GM23248 (cell line): ENCODE results near the gene SNRNP70. TPM values are rescaled to one million over a fixed set of nuclear protein-coding genes. Genes with fewer than 3 reads are reported as not detected.

Source experiments
- DNase-seq: peaks from one replicate; pipeline ENCODE4 v3.0.0-alpha.2; 2015
- H2AFZ ChIP-seq: fragments of 200-600 bp; sonication (generic); 2 replicates; pipeline ENCODE4 v1.6.1; 2016; ENCODE audit warnings: antibody characterized with exemption
- H3F3A ChIP-seq: fragments of 200-600 bp; sonication (generic); 2 replicates; pipeline ENCODE4 v1.6.1; 2016; ENCODE audit warnings: mild to moderate bottlenecking, antibody characterized with exemption, mixed run types; ENCODE audit not compliant: insufficient read depth
- H3K27ac ChIP-seq: fragments of 200-600 bp; sonication (generic); 2 replicates; pipeline ENCODE4 v1.5.1; 2016; ENCODE audit warnings: mild to moderate bottlenecking
- H3K27me3 ChIP-seq: fragments of 200-600 bp; sonication (generic); replicated peaks from 2 replicates; pipeline ENCODE4 v1.6.1; 2016; ENCODE audit warnings: mild to moderate bottlenecking; ENCODE audit not compliant: insufficient read depth
- H3K36me3 ChIP-seq: fragments of 200-600 bp; sonication (generic); 2 replicates; pipeline ENCODE4 v1.6.1; 2016; ENCODE audit warnings: low read depth, mild to moderate bottlenecking
- H3K4me1 ChIP-seq: fragments of 200-600 bp; sonication (generic); 2 replicates; pipeline ENCODE4 v1.6.1; 2016; ENCODE audit warnings: mild to moderate bottlenecking; ENCODE audit not compliant: insufficient read depth
- H3K4me2 ChIP-seq: fragments of 200-600 bp; sonication (generic); one replicate; pipeline ENCODE4 v1.6.1; 2016; ENCODE audit warnings: mild to moderate bottlenecking; ENCODE audit not compliant: unreplicated experiment
- H3K4me3 ChIP-seq: fragments of 200-600 bp; sonication (generic); 2 replicates; pipeline ENCODE4 v1.5.1; 2016; ENCODE audit warnings: mild to moderate bottlenecking
- H3K79me2 ChIP-seq: fragments of 200-600 bp; sonication (generic); 2 replicates; pipeline ENCODE4 v1.6.1; 2016; ENCODE audit warnings: mild to moderate bottlenecking; ENCODE audit not compliant: insufficient read depth
- H3K9ac ChIP-seq: fragments of 200-600 bp; sonication (generic); 2 replicates; pipeline ENCODE4 v1.6.1; 2016; ENCODE audit warnings: mild to moderate bottlenecking
- H3K9me2 ChIP-seq: fragments of 200-600 bp; sonication (generic); 2 replicates; pipeline ENCODE4 v1.6.1; 2016; ENCODE audit warnings: mixed run types, mild to moderate bottlenecking, moderate library complexity; ENCODE audit not compliant: insufficient read depth
- H3K9me3 ChIP-seq: fragments of 200-600 bp; sonication (generic); one replicate; pipeline ENCODE4 v1.6.1; 2017; ENCODE audit warnings: low read depth
- H4K20me1 ChIP-seq: fragments of 200-600 bp; sonication (generic); 2 replicates; pipeline ENCODE4 v1.6.0; 2016; ENCODE audit not compliant: insufficient read depth
- EZH2 ChIP-seq: fragments of 200-600 bp; sonication (generic); IDR thresholded peaks from 2 replicates; pipeline ENCODE4 v1.6.1; 2018; ENCODE audit warnings: antibody characterized with exemption, mild to moderate bottlenecking; ENCODE audit not compliant: insufficient read depth, poor library complexity, severe bottlenecking
- EZH2phosphoT487 ChIP-seq: fragments of 200-600 bp; sonication (generic); IDR thresholded peaks from 2 replicates; pipeline ENCODE4 v1.6.1; 2018; ENCODE audit warnings: antibody characterized with exemption, moderate library complexity, mild to moderate bottlenecking, low read depth; ENCODE audit not compliant: insufficient read depth
- WGBS, 2 experiments: methylation state at CpG; one replicate each; pipeline ENCODE4 v1.1.6; 2015 to 2017; ENCODE audit warnings: low lambda C conversion rate in 2 of 2, low coverage in 1 of 2; ENCODE audit errors: missing lambda C conversion rate in 2 of 2; 5-methylcytosine and 5-hydroxymethylcytosine counted together
- in situ Hi-C: fragments of 300-500 bp; cut with MboI; formaldehyde crosslinking; loops from 2 replicates; pipeline ENCODE4 v1.15.0; 2020
- polyA plus RNA-seq: library from polyadenylated mRNA; unstranded; fragments of >200 nt; fragmentation: Nextera tagmentation; extraction: Ambion mirVana; gene quantifications from 2 replicates; pipeline ENCODE4 v1.2.1, GENCODE V29; 2016
- total RNA-seq: library from RNA; depleted of rRNA; stranded (reverse); fragments of >200 nt; shearing (Covaris generic); gene quantifications from 2 replicates; pipeline ENCODE4 v1.2.3, GENCODE V29; 2014

The SNRNP70 gene
- total and polyA plus RNA-seq, 2 experiments from 2014 or later: 104 to 146 TPM

GRCh38 chr19:49064768-49065611 lies 20.3 kb upstream of the SNRNP70 start, which contains the start of gene NTF4:
TSS of gene NTF4 (minus strand) at chr19:49064818. CDS start at chr19:49061997, 2,821 bp downstream.
- DNase-seq: peak; percentile 50
- WGBS, 2 experiments: 12 to 13% methylated on average over 30 to 40 of the region's 53 CpGs
- Histone ChIP-seq H3K4me3 (peak within 1 kb of the TSS; percentile 57), H3K9me2 (no peaks in the 10 kb centered on the region), H3F3A (peaks cover 6% of the 10 kb centered on the region; the same call in 1 of the 2 replicates), H3K36me3 (no peaks in the 10 kb centered on the region), H3K27ac (no peak within 1 kb of the TSS), H3K4me1 (no peaks in the 10 kb centered on the region), H3K9me3 (no peaks in the 10 kb centered on the region), H3K79me2 (peaks cover 13% of the 10 kb centered on the region), H4K20me1 (no peaks in the 10 kb centered on the region), H3K4me2 (peak within 1 kb of the TSS; percentile 61), H2AFZ (no peak within 1 kb of the TSS), H3K9ac (no peak within 1 kb of the TSS), H3K27me3 (no peaks in the 10 kb centered on the region)
- in situ Hi-C loops: no loop called here
- TF ChIP-seq EZH2phosphoT487: no peak
- no peak for TF ChIP-seq EZH2

- H3K27me3 ChIP-seq: no peaks in the 10 kb centered on the region
- no peak for TF ChIP-seq EZH2
- no peak for TF ChIP-seq EZH2phosphoT487
- H3K4me2 ChIP-seq: no peak overlapping the region
- no peaks in the 10 kb centered on the region for H3K4me1 ChIP-seq
- H2AFZ ChIP-seq: no peak overlapping the region
- peaks cover 6% of the 10 kb centered on the region; the same call in 1 of the 2 replicates for H3F3A ChIP-seq
- H3K27ac ChIP-seq: no peak overlapping the region
- WGBS, 2 experiments: 70% methylated on average over 13 of the region's 13 CpGs
- in situ Hi-C loops: no loop called here
- H3K9me3 ChIP-seq: no peaks in the 10 kb centered on the region
- no peak for DNase-seq
- H3K9ac ChIP-seq: no peak overlapping the region
- no peaks in the 10 kb centered on the region for H3K36me3 ChIP-seq
- H3K9me2 ChIP-seq: no peaks in the 10 kb centered on the region
- H3K4me3 ChIP-seq: no peak overlapping the region
- no peaks in the 10 kb centered on the region for H4K20me1 ChIP-seq
- peaks cover 2% of the 10 kb centered on the region; the same call in 1 of the 2 replicates for H3K79me2 ChIP-seq
These were observed 19.2 kb upstream of the SNRNP70 start for GRCh38 chr19:49065905-49066512.

- Histone ChIP-seq H3K9me2 (no peaks in the 10 kb centered on the region), H2AFZ (no peak overlapping the region), H3K4me3 (no peak overlapping the region), H3K27ac (no peak overlapping the region), H3K4me1 (no peaks in the 10 kb centered on the region), H3K4me2 (no peak overlapping the region), H3K79me2 (no peaks in the 10 kb centered on the region), H4K20me1 (no peaks in the 10 kb centered on the region), H3F3A (peaks cover 6% of the 10 kb centered on the region; the same call in 1 of the 2 replicates), H3K27me3 (no peaks in the 10 kb centered on the region), H3K36me3 (no peaks in the 10 kb centered on the region), H3K9ac (no peak overlapping the region), H3K9me3 (no peaks in the 10 kb centered on the region)
- in situ Hi-C loops: no loop called here
- WGBS, 2 experiments: 29 to 31% methylated on average over 3 of the region's 3 CpGs
- DNase-seq: no peak
- no peak for TF ChIP-seq EZH2
- no peak for TF ChIP-seq EZH2phosphoT487
These were observed 17.7 kb upstream of the SNRNP70 start for GRCh38 chr19:49067554-49067953.

- peaks cover 6% of the 10 kb centered on the region; the same call in 1 of the 2 replicates for H3K27me3 ChIP-seq
These were observed 16.2 kb upstream of the SNRNP70 start for GRCh38 chr19:49069026-49069425.

More at GRCh38 chr19:49069026-49069425, 16.2 kb upstream of the SNRNP70 start:
- in situ Hi-C loops: no loop called here
- Histone ChIP-seq H3K27ac (no peak overlapping the region), H3F3A (peaks cover 6% of the 10 kb centered on the region; the same call in 1 of the 2 replicates), H3K79me2 (no peaks in the 10 kb centered on the region), H3K9ac (no peak overlapping the region), H3K4me1 (no peaks in the 10 kb centered on the region), H3K4me2 (no peak overlapping the region), H3K4me3 (no peak overlapping the region), H3K9me2 (no peaks in the 10 kb centered on the region), H3K9me3 (no peaks in the 10 kb centered on the region), H3K36me3 (no peaks in the 10 kb centered on the region), H4K20me1 (no peaks in the 10 kb centered on the region), H2AFZ (no peak overlapping the region)
- TF ChIP-seq EZH2phosphoT487: no peak
- no peak for TF ChIP-seq EZH2
- 92 to 93% methylated on average over 9 of the region's 9 CpGs for WGBS, 2 experiments
- no peak for DNase-seq
